H1 (cell line): ENCODE measurements around the gene HK1. TPM values are rescaled to one million over a fixed set of nuclear protein-coding genes. Genes with fewer than 3 reads are reported as not detected.

Experiments used
- CBX5 ChIP-seq: fragments of 300-800, 300-1000 bp; sonication (generic); IDR thresholded peaks from 2 replicates; pipeline ENCODE4 v1.7.1; 2016; ENCODE audit warnings: antibody characterized with exemption, low read length, low read depth
- CTBP2 ChIP-seq: IDR thresholded peaks from 2 replicates; pipeline ENCODE4 v1.7.0; 2011; ENCODE audit warnings: borderline replicate concordance, mild to moderate bottlenecking, moderate library complexity, mixed read lengths, low read length; ENCODE audit not compliant: insufficient read depth, insufficient read length
- JUN ChIP-seq: IDR thresholded peaks from 2 replicates; pipeline ENCODE4 v1.6.1; 2011; ENCODE audit warnings: low read depth, mild to moderate bottlenecking, improper control_type of control experiment, low read length
- NRF1 ChIP-seq: IDR thresholded peaks from 2 replicates; pipeline ENCODE4 v1.6.1; 2011; ENCODE audit warnings: mild to moderate bottlenecking, low read depth, low read length, improper control_type of control experiment
- POLR2AphosphoS5 ChIP-seq: IDR thresholded peaks from 2 replicates; pipeline ENCODE4 v1.6.1; 2011; ENCODE audit warnings: low read depth, low read length
- RBBP5 ChIP-seq: IDR thresholded peaks from 2 replicates; pipeline ENCODE4 v1.7.1; 2012; ENCODE audit warnings: low read depth, mild to moderate bottlenecking, inconsistent platforms, low read length, moderate library complexity, borderline replicate concordance
- polyA plus RNA-seq, 7 experiments: library from polyadenylated mRNA; depleted of rRNA in 3 of 7; stranded (reverse) in 5 of 7; unstranded in 2 of 7; fragments of >200 nt in 5 of 7; fragments of 200-250 nt in 2 of 7; gene quantifications; 1 replicate in 5 of 7; 2 replicates in 1 of 7; 4 replicates in 1 of 7; pipeline versions ENCODE4 v1.2.1 to v1.2.3, GENCODE V29; 2011 to 2013; ENCODE audit warnings: missing spikeins in 2 of 7, mixed read lengths in 2 of 7
- total RNA-seq: library from RNA; stranded (reverse); fragmentation: NEBNext Ultra II Directional; extraction: Animal tissue kit (Norgen Biotek cat#: 25700); gene quantifications from 2 replicates; pipeline ENCODE4 v1.2.1, GENCODE V29; 2021

HK1 gene
- total and polyA plus RNA-seq, 2 of the 8 experiments (the other 6 are each of a cell fraction or from before 2014, with no cell fraction given): 55.8 to 247 TPM

DNA sequence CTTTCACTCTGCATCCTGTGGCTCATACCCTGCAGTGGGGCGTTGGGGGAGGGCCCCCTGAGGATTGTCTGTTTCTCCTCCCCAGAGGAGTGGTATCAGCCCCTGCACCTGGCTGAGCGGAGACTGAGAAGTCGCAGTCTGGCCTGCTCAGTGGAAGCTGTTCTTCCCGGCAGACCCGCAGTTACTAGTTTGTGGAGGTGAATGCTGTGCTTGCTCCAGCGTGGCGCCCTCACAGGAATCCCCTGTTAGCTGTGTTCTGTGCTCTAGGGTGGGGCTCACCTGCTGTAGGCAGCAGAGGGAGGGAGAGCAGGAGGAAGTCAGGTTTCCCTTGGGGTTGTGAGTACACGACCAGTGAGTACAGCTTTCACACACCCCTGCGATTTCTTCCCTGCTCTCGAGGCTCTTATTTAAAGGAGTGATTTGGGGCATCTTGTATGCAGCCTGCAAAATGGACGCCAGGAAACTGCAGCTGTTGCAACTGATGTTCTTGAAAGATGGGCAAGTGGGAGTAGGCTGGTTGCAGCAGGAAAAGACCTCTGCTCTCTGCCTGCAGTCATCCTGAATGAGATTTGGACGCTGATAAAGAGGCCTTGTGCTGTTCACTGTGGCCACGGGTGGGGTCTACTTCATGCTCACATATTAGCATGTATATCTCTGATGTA, 66.4 kb downstream of the HK1 start (continued):
- TF ChIP-seq JUN (no peak), POLR2AphosphoS5 (no peak), CTBP2 (no peak), NRF1 (no peak), CBX5 (no peak), RBBP5 (no peak)
